Measurements from ENCODE around the gene NT5C2. TPM values are rescaled to one million over a fixed set of nuclear protein-coding genes. Genes with fewer than 3 reads are reported as not detected.
"Not testable (repeated sequence)": the region's sequence is repeated elsewhere in the genome, so short reads cannot be mapped to it uniquely, and the experiment has no call there.

NT5C2 gene
- total RNA-seq, 2 experiments from 2014 or later, result 60.8 to 62.0 TPM

- DNase-seq (no peak), ATAC-seq (no peak)
- H3K9me3 Mint-ChIP-seq (ENCODE audit: insufficient read depth), result no peaks in the 10 kb centered on the region
- peaks cover 3% of the 10 kb centered on the region for H3K36me3 Mint-ChIP-seq (ENCODE audit: low read depth)
- H3K4me1 Mint-ChIP-seq (ENCODE audit: low read depth), result peaks cover 25% of the 10 kb centered on the region
- H3K4me3 Mint-ChIP-seq, result no peak overlapping the region
- H3K27ac Mint-ChIP-seq, result no peak overlapping the region
- CTCF ChIA-PET, result no interaction called here
- POLR2A ChIA-PET, result no interaction called here
- peaks cover 4% of the 10 kb centered on the region for H3K27me3 Mint-ChIP-seq (ENCODE audit: low read depth)
Observed at GRCh38 chr10:103197903-103198302, 4.8 kb upstream of the NT5C2 start.

GRCh38 chr10:103197174-103197573, 4.1 kb upstream of the NT5C2 start:
- Mint-ChIP-seq H3K9me3 (ENCODE audit: insufficient read depth) (no peaks in the 10 kb centered on the region), H3K4me3 (no peak overlapping the region), H3K4me1 (ENCODE audit: low read depth) (peaks cover 26% of the 10 kb centered on the region), H3K36me3 (ENCODE audit: low read depth) (peaks cover 3% of the 10 kb centered on the region), H3K27me3 (ENCODE audit: low read depth) (peaks cover 3% of the 10 kb centered on the region), H3K27ac (no peak overlapping the region)
- ChIA-PET POLR2A (interaction anchor here (1.2 kb wide), 1 partner anchor 14 kb away, joined by 3 read pairs; no protein-coding TSS in a partner anchor), CTCF (interaction anchor here (1.3 kb wide), 1 partner anchor 47 kb away, joined by 5 read pairs; no protein-coding TSS in a partner anchor)
- no peak for ATAC-seq
- DNase-seq, result peak; percentile 24

- POLR2A ChIA-PET, result interaction anchor here (1.2 kb wide), 1 partner anchor 13 kb away, joined by 3 read pairs; no protein-coding TSS in a partner anchor
- Mint-ChIP-seq H3K27me3 (ENCODE audit: low read depth) (peaks cover 3% of the 10 kb centered on the region), H3K4me1 (ENCODE audit: low read depth) (peaks cover 33% of the 10 kb centered on the region), H3K9me3 (ENCODE audit: insufficient read depth) (no peaks in the 10 kb centered on the region), H3K27ac (no peak overlapping the region), H3K36me3 (ENCODE audit: low read depth) (peaks cover 9% of the 10 kb centered on the region), H3K4me3 (no peak overlapping the region)
- ATAC-seq (no peak), DNase-seq (no peak)
- CTCF ChIA-PET, result interaction anchor here (1.3 kb wide), 1 partner anchor 48 kb away, joined by 5 read pairs; no protein-coding TSS in a partner anchor
Observed at GRCh38 chr10:103196516-103196915, 3.4 kb upstream of the NT5C2 start.

- ChIA-PET CTCF (interaction anchor here (0.6 to 1.7 kb wide), 4 partner anchors 50 to 443 kb away, joined by 3 to 10 read pairs (median 4); partner anchors contain the start of gene CNNM2), POLR2A (no interaction called here)
- peaks cover 45% of the 10 kb centered on the region for H3K4me1 Mint-ChIP-seq (ENCODE audit: low read depth)
Observed at GRCh38 chr10:103193820-103194529, 903 bp upstream of the NT5C2 start.

GRCh38 chr10:103192451-103193106, 493 bp downstream of the NT5C2 start:
- H3K4me3 Mint-ChIP-seq, result peak overlapping the region; percentile 98
- peak; percentile 81 for DNase-seq
- H3K9me3 Mint-ChIP-seq (ENCODE audit: insufficient read depth), result no peaks in the 10 kb centered on the region
- peaks cover 44% of the 10 kb centered on the region for H3K4me1 Mint-ChIP-seq (ENCODE audit: low read depth)
- H3K27me3 Mint-ChIP-seq (ENCODE audit: low read depth), result no peaks in the 10 kb centered on the region
- ChIA-PET POLR2A (interaction anchor here (0.7 to 2.4 kb wide), 16 partner anchors 7 to 548 kb away, joined by 3 to 11 read pairs (median 4); partner anchors contain the start of genes ATP5MK, CNNM2, PDCD11 and TAF5), CTCF (interaction anchor here (1.0 to 2.0 kb wide), 7 partner anchors 10 to 276 kb away, joined by 3 to 10 read pairs (median 4); partner anchors contain the start of gene CNNM2)
- peak; percentile 70 for ATAC-seq
- H3K36me3 Mint-ChIP-seq (ENCODE audit: low read depth), result peaks cover 18% of the 10 kb centered on the region
- H3K27ac Mint-ChIP-seq, result peak overlapping the region; percentile 98

More at GRCh38 chr10:103193820-103194529, 903 bp upstream of the NT5C2 start:
- DNase-seq, result no peak
- H3K27ac Mint-ChIP-seq, result no peak overlapping the region
- H3K27me3 Mint-ChIP-seq (ENCODE audit: low read depth), result no peaks in the 10 kb centered on the region
- peak overlapping the region; percentile 98 for H3K4me3 Mint-ChIP-seq
- no peak for ATAC-seq
- H3K9me3 Mint-ChIP-seq (ENCODE audit: insufficient read depth), result no peaks in the 10 kb centered on the region
- H3K36me3 Mint-ChIP-seq (ENCODE audit: low read depth), result peaks cover 16% of the 10 kb centered on the region

GRCh38 chr10:103192089-103192450, 1.0 kb downstream of the NT5C2 start:
- H3K27me3 Mint-ChIP-seq (ENCODE audit: low read depth), result no peaks in the 10 kb centered on the region
- H3K4me1 Mint-ChIP-seq (ENCODE audit: low read depth), result peaks cover 39% of the 10 kb centered on the region
- ChIA-PET CTCF (interaction anchor here (1.0 to 2.0 kb wide), 7 partner anchors 9 to 274 kb away, joined by 3 to 10 read pairs (median 4); partner anchors contain the start of gene CNNM2), POLR2A (interaction anchor here (0.5 to 2.4 kb wide), 17 partner anchors 9 to 548 kb away, joined by 3 to 11 read pairs (median 4); partner anchors contain the start of genes ATP5MK, CNNM2, PDCD11 and TAF5)
- H3K36me3 Mint-ChIP-seq (ENCODE audit: low read depth), result peaks cover 18% of the 10 kb centered on the region
- no peak for ATAC-seq
- H3K4me3 Mint-ChIP-seq, result peak overlapping the region; percentile 98
- H3K27ac Mint-ChIP-seq, result peak overlapping the region; percentile 98
- no peak for DNase-seq
- no peaks in the 10 kb centered on the region for H3K9me3 Mint-ChIP-seq (ENCODE audit: insufficient read depth)

- POLR2A ChIA-PET, result interaction anchor here (0.5 to 2.4 kb wide), 7 partner anchors 8 to 547 kb away, joined by 3 to 11 read pairs (median 6); partner anchors contain the start of genes ATP5MK, PDCD11, TAF5 and TRIM8
- not testable (repeated sequence) for H3K9me3 Mint-ChIP-seq (ENCODE audit: insufficient read depth); H3K27me3 Mint-ChIP-seq (ENCODE audit: low read depth); H3K27ac Mint-ChIP-seq; DNase-seq; ATAC-seq
- CTCF ChIA-PET, result interaction anchor here (1.1 to 2.0 kb wide), 2 partner anchors 73 to 273 kb away, joined by 3 to 9 read pairs; partner anchors contain the start of gene CNNM2
- Mint-ChIP-seq H3K4me3 (peak overlapping the region; percentile 98), H3K36me3 (ENCODE audit: low read depth) (peaks cover 20% of the 10 kb centered on the region), H3K4me1 (ENCODE audit: low read depth) (peaks cover 39% of the 10 kb centered on the region)
Observed at GRCh38 chr10:103191198-103191597, 1.9 kb downstream of the NT5C2 start.

- CTCF ChIA-PET, result no interaction called here
- DNase-seq (no peak), ATAC-seq (no peak)
- peaks cover 27% of the 10 kb centered on the region for H3K36me3 Mint-ChIP-seq (ENCODE audit: low read depth)
- H3K4me3 Mint-ChIP-seq, result no peak overlapping the region
- H3K4me1 Mint-ChIP-seq (ENCODE audit: low read depth), result peaks cover 52% of the 10 kb centered on the region
- H3K27me3 Mint-ChIP-seq (ENCODE audit: low read depth), result no peaks in the 10 kb centered on the region
- no peak overlapping the region for H3K27ac Mint-ChIP-seq
- POLR2A ChIA-PET, result no interaction called here
- no peaks in the 10 kb centered on the region for H3K9me3 Mint-ChIP-seq (ENCODE audit: insufficient read depth)
Observed at GRCh38 chr10:103188853-103189252, 4.2 kb downstream of the NT5C2 start.

GRCh38 chr10:103186128-103186527, 6.9 kb downstream of the NT5C2 start:
- Mint-ChIP-seq H3K27ac (no peak overlapping the region), H3K9me3 (ENCODE audit: insufficient read depth) (no peaks in the 10 kb centered on the region), H3K27me3 (ENCODE audit: low read depth) (no peaks in the 10 kb centered on the region), H3K4me1 (ENCODE audit: low read depth) (peaks cover 50% of the 10 kb centered on the region), H3K36me3 (ENCODE audit: low read depth) (peaks cover 30% of the 10 kb centered on the region), H3K4me3 (no peak overlapping the region)
- CTCF ChIA-PET, result no interaction called here
- DNase-seq, result no peak
- no peak for ATAC-seq
- POLR2A ChIA-PET, result no interaction called here

- peak overlapping the region; percentile 1 for H3K27ac Mint-ChIP-seq
- ChIA-PET POLR2A (no interaction called here), CTCF (interaction anchor here (1.0 kb wide), 1 partner anchor 60 kb away, joined by 3 read pairs; no protein-coding TSS in a partner anchor)
- DNase-seq (no peak), ATAC-seq (no peak)
- H3K36me3 Mint-ChIP-seq (ENCODE audit: low read depth), result peaks cover 31% of the 10 kb centered on the region
- no peak overlapping the region for H3K4me3 Mint-ChIP-seq
- H3K4me1 Mint-ChIP-seq (ENCODE audit: low read depth), result peaks cover 45% of the 10 kb centered on the region
- H3K9me3 Mint-ChIP-seq (ENCODE audit: insufficient read depth), result no peaks in the 10 kb centered on the region
- H3K27me3 Mint-ChIP-seq (ENCODE audit: low read depth), result no peaks in the 10 kb centered on the region
Observed at GRCh38 chr10:103184615-103185014, 8.5 kb downstream of the NT5C2 start.

- not testable (repeated sequence) for H3K4me3 Mint-ChIP-seq; H3K9me3 Mint-ChIP-seq (ENCODE audit: insufficient read depth); ATAC-seq; DNase-seq; H3K27me3 Mint-ChIP-seq (ENCODE audit: low read depth)
- H3K27ac Mint-ChIP-seq, result peak overlapping the region; percentile 1
- POLR2A ChIA-PET, result interaction anchor here (1.8 kb wide), 1 partner anchor 8 kb away, joined by 11 read pairs; the partner anchor contains the start of gene NT5C2
- peaks cover 33% of the 10 kb centered on the region for H3K36me3 Mint-ChIP-seq (ENCODE audit: low read depth)
- CTCF ChIA-PET, result interaction anchor here (1.0 kb wide), 1 partner anchor 60 kb away, joined by 3 read pairs; no protein-coding TSS in a partner anchor
- peaks cover 46% of the 10 kb centered on the region for H3K4me1 Mint-ChIP-seq (ENCODE audit: low read depth)
Observed at GRCh38 chr10:103183991-103184451, 9.1 kb downstream of the NT5C2 start.

Measured in activated CD8-positive, alpha-beta T cell treated with anti-CD3 and anti-CD28 coated beads, Interleukin-2, amount 10 ng/mL, durations not matched to agents 7 days and 5 days (primary cell).